Transverse colon (tissue), 4 donors: ENCODE results near the gene CLDN18. TPM values are rescaled to one million over a fixed set of nuclear protein-coding genes. Genes with fewer than 3 reads are reported as not detected.

Experiments used
- DNase-seq: peaks from one replicate; pipeline ENCODE4 v3.0.0-alpha.2; 2019
- H3K27ac ChIP-seq, 4 donors: fragments of 200-600 bp; sonication (generic); 2 replicates each; pipeline ENCODE4 v1.5.1; 2016 to 2018; ENCODE audit warnings: inconsistent platforms in 4 of 4
- H3K27me3 ChIP-seq: fragments of 200-600 bp; sonication (generic); 2 replicates; pipeline ENCODE4 v1.5.1; 2017; ENCODE audit warnings: inconsistent platforms
- H3K36me3 ChIP-seq, 4 donors: fragments of 200-600 bp; sonication (generic); 2 replicates each; pipeline ENCODE4 v1.5.1; 2017 to 2019; ENCODE audit warnings: inconsistent platforms in 4 of 4
- H3K4me1 ChIP-seq, 4 donors: fragments of 200-600 bp; sonication (generic); 2 replicates each; pipeline ENCODE4 v1.5.1; 2017 to 2020; ENCODE audit warnings: inconsistent platforms in 4 of 4
- H3K4me3 ChIP-seq, 4 donors: fragments of 200-600 bp; sonication (generic); 1 replicate in 1 of 4; 2 replicates in 3 of 4; pipeline versions ENCODE4 v1.5.1 to v1.6.1; 2017 to 2019; ENCODE audit warnings: inconsistent platforms in 4 of 4
- H3K9me3 ChIP-seq, 2 donors: fragments of 200-600 bp; sonication (generic); 2 replicates each; pipeline ENCODE4 v1.5.1; 2017 to 2019; ENCODE audit warnings: inconsistent platforms in 2 of 2
- EP300 ChIP-seq: sonication (generic); formaldehyde crosslinking; IDR thresholded peaks from one replicate; pipeline ENCODE4 v1.6.1; 2017; ENCODE audit warnings: antibody characterized with exemption, low read depth
- POLR2A ChIP-seq: fragments of 450-650 bp; IDR thresholded peaks from one replicate; pipeline ENCODE4 v1.6.1; 2016; ENCODE audit warnings: antibody characterized with exemption, mild to moderate bottlenecking, moderate library complexity
- POLR2AphosphoS5 ChIP-seq, 3 donors: sonication (generic); formaldehyde crosslinking; IDR thresholded peaks; one replicate each; pipeline ENCODE4 v1.6.1; 2016; ENCODE audit warnings: antibody characterized with exemption in 3 of 3
- WGBS, 2 donors: methylation state at CpG; one replicate each; pipeline ENCODE4 v1.1.5; 2018; ENCODE audit warnings: low coverage in 1 of 2; 5-methylcytosine and 5-hydroxymethylcytosine counted together
- in situ Hi-C, 4 donors: fragments of 200-750 bp; cut with MboI; loops; one replicate each; pipeline versions ENCODE4 v1.15.0 to v1.15.1; 2017; ENCODE audit warnings: low sequenced_read_pairs in 3 of 4, low pct_ligation_motif_present in 1 of 4, low pct_unique_long_range_greater_than_20kb in 1 of 4
- intact Hi-C: fragments of 100-400 bp; cut with DNase I; formaldehyde crosslinking; loops from one replicate; pipeline ENCODE4 v1.15.1; 2023; ENCODE audit warnings: low total_unique reads
- total RNA-seq, 4 donors: library from RNA; depleted of rRNA; stranded (reverse); fragments of >200 nt; gene quantifications; one replicate each; pipeline ENCODE4 v1.1.0, GENCODE V29; 2016
- TF ChIP-seq, protein P1 (sequence below), 5 experiments: fragments of 200-600 bp in 3 of 5; fragments of 450-650 bp in 2 of 5; sonication (generic) in 3 of 5; IDR thresholded peaks; 1 replicate in 2 of 5; 2 replicates in 3 of 5; pipeline ENCODE4 v1.5.1; 2016 to 2017; ENCODE audit warnings: antibody characterized with exemption in 5 of 5, inconsistent platforms in 3 of 5, mild to moderate bottlenecking in 2 of 5, moderate library complexity in 1 of 5

The CLDN18 gene
- total RNA-seq, 4 donors from 2014 or later = not detected

DNA sequence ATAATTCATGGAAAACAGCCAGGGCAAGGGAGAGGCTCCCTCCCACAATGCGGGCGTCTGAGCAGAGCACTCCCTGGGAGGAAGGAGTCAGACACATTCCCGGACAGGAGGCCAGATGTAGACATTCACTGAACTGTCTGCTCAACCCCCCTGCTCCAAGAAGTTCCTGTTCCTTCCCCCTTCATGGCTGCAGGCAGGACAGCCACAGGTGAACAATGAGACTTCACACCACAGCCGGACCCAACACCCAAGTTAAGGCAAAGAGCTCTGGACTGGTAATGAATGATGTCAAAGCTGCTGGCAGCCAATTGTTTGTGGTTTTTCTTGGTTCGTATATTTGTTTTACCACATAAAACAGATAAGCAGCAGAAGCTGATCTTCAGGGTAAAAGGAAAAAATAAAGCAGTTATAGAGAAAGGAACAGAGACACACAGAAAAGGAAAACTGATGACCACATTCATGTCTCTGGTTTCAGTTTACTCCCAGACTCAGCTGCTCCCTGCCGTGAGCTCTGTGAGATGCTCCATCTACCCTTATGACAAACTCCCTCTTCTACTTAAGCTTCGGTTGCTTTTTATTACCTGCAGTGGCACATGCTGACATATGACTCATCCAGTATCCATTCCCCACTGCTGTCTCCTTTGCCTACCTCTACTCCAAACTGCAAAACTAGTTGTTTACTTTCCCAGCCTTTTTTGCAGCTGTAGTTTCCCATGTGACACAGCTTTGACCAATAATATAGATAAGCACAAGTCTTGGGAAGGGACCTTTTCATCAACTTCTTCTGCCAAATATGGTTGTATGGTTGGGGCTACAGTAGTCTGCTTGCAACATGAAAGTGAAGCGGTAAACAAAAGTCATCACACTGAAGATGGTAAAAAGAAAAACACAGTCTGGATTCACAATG lies 72.4 kb downstream of the CLDN18 start:
- DNase-seq = no peak
- TF ChIP-seq, protein P1, sequence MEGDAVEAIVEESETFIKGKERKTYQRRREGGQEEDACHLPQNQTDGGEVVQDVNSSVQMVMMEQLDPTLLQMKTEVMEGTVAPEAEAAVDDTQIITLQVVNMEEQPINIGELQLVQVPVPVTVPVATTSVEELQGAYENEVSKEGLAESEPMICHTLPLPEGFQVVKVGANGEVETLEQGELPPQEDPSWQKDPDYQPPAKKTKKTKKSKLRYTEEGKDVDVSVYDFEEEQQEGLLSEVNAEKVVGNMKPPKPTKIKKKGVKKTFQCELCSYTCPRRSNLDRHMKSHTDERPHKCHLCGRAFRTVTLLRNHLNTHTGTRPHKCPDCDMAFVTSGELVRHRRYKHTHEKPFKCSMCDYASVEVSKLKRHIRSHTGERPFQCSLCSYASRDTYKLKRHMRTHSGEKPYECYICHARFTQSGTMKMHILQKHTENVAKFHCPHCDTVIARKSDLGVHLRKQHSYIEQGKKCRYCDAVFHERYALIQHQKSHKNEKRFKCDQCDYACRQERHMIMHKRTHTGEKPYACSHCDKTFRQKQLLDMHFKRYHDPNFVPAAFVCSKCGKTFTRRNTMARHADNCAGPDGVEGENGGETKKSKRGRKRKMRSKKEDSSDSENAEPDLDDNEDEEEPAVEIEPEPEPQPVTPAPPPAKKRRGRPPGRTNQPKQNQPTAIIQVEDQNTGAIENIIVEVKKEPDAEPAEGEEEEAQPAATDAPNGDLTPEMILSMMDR (IDR thresholded peaks at IDR 0.05) = no peak
- TF ChIP-seq EP300 = no peak
- no peak for TF ChIP-seq POLR2A
- TF ChIP-seq POLR2AphosphoS5 (IDR thresholded peaks at IDR 0.05) = no peak
- Histone ChIP-seq H3K27ac (peak overlapping the region in 2 of 4 donors; percentile 42 to 53), H3K9me3 (no peaks in the 10 kb centered on the region), H3K27me3 (no peaks in the 10 kb centered on the region), H3K4me1 (peaks cover 0 to 9% (median 0%) of the 10 kb centered on the region in 4 donors), H3K36me3 (peaks cover 0 to 6% (median 0%) of the 10 kb centered on the region in 4 donors), H3K4me3 (no peak overlapping the region)
- in situ Hi-C loops (no loop called here), intact Hi-C loops (no loop called here)
- 12 to 27% methylated on average over 4 to 8 of the region's 8 CpGs for WGBS, 2 donors

- no peak for DNase-seq
- H3K4me3 ChIP-seq = no peak overlapping the region
- H3K9me3 ChIP-seq = no peaks in the 10 kb centered on the region
- TF ChIP-seq, protein P1 (IDR thresholded peaks at IDR 0.05) = no peak
- TF ChIP-seq POLR2A (no peak), POLR2AphosphoS5 (IDR thresholded peaks at IDR 0.05) (no peak), EP300 (no peak)
- peaks cover 0 to 9% (median 0%) of the 10 kb centered on the region in 4 donors for H3K4me1 ChIP-seq
- peaks cover 0 to 6% (median 0%) of the 10 kb centered on the region in 4 donors for H3K36me3 ChIP-seq
- in situ Hi-C loops (no loop called here), intact Hi-C loops (no loop called here)
- peak overlapping the region in 2 of 4 donors; percentile 42 to 53 for H3K27ac ChIP-seq
- no peaks in the 10 kb centered on the region for H3K27me3 ChIP-seq
Observed at GRCh38 chr3:138082992-138083386, 73.0 kb downstream of the CLDN18 start.

Other genes starting within 250 kb of the CLDN18 start
- not detected for gene SOX14, start 245.8 kb upstream of the CLDN18 start, total RNA-seq
- gene DZIP1L, start 105.4 kb downstream of the CLDN18 start, total RNA-seq = 10 to 100 TPM in 1 of 4 donors, 1 to 10 TPM in 2, not detected in 1; 4.6 to 13.0 (median 5.1) TPM
- gene A4GNT, start 122.2 kb downstream of the CLDN18 start, total RNA-seq = not detected
- gene DBR1, start 164.8 kb downstream of the CLDN18 start, total RNA-seq = 1 to 10 TPM in 3 of 4 donors, not detected in 1; 7.5 to 8.9 (median 7.8) TPM
- 10 to 100 TPM; 48.1 to 63.8 (median 60.3) TPM for gene ARMC8, start 177.1 kb downstream of the CLDN18 start, total RNA-seq